GM18508 (cell line): Measurements from ENCODE around the gene LTBR.

Experiments used
- ATAC-seq: cut with Tn5 transposase; IDR thresholded peaks from one replicate; pipeline ENCODE4 v1.9.1; 2021; ENCODE audit warnings: moderate number of reproducible peaks; ENCODE audit not compliant: insufficient read depth, unreplicated experiment

Gene LTBR

GRCh38 chr12:6380141-6381121 is 3.5 kb upstream of the LTBR start:
- ATAC-seq, result no peak

DNA sequence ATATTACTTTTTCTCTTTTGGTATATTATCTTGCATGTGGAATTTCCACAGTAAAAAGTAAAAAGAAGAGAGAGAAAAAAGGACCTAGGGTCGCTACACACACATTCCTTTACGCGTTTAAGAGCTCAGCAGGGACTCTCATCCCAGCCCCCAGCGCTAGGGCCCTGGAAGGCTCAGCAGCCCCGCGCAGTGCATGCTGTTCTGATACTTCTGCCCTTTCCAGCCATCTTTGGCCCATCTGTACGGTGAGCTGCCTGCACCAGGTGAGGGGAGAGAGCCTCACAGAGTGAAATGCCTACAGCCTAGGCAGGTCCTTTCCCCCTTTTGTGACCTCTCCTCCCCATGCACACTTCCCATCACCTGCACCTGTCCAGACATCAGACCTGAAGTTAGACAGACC is 1.6 kb upstream of the LTBR start:
- no peak for ATAC-seq

DNA sequence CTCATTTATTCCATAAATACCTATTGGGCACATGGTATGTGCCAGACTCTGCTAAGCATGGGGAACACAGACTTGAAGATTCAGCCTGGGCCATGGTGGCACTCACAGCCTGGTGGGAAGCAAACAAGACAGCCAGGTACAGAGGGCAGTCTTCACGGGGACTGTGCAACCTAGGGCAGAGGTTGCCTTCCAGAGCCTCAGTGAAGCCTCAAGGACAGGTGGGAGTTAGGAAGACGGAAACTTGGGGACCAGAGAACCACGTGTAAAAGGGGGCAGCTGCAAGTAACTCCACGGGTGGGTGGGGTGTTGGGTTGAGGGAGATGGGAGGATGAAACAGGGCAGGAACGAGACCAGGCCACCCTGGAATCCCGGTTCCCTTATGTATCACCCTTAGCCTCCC is 980 bp upstream of the LTBR start:
- no peak for ATAC-seq

GRCh38 chr12:6384499-6385436 is 806 bp downstream of the LTBR start:
- ATAC-seq, result no peak

DNA sequence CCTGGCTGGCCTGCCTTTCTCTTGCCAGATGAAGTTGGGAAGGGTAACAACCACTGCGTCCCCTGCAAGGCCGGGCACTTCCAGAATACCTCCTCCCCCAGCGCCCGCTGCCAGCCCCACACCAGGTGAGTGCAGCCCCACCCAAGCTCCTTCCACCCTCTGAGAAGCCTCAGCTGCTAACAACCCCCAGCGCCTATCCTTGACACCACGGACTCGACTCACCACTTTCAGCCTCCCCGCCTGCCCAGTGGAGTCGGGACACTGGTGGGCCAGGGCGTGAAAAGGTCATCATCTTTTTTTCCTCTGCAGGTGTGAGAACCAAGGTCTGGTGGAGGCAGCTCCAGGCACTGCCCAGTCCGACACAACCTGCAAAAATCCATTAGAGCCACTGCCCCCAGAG is 2.1 kb downstream of the LTBR start:
- no peak for ATAC-seq

- no peak for ATAC-seq
Measured at GRCh38 chr12:6386491-6386890, 2.5 kb downstream of the LTBR start.

DNA sequence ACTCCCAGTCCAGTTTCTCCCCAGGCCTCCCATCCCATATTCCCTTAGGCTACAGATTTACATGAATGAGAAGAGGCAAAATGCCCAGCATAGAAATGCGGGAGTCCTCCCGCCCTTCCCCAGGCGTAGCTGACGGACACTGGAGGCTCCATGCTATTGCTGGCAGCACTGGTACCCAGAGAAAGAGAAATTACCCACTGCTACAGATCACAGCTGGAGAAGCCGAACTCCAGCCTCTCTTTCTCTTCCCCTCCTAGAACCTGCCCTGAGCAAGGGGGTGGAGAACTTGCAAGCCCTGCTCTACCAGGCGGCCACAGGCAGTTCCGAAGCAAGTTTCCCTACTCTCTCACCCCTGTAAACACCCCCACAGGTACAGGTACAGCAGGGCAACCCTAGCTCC is 3.6 kb downstream of the LTBR start:
- ATAC-seq, result no peak

DNA sequence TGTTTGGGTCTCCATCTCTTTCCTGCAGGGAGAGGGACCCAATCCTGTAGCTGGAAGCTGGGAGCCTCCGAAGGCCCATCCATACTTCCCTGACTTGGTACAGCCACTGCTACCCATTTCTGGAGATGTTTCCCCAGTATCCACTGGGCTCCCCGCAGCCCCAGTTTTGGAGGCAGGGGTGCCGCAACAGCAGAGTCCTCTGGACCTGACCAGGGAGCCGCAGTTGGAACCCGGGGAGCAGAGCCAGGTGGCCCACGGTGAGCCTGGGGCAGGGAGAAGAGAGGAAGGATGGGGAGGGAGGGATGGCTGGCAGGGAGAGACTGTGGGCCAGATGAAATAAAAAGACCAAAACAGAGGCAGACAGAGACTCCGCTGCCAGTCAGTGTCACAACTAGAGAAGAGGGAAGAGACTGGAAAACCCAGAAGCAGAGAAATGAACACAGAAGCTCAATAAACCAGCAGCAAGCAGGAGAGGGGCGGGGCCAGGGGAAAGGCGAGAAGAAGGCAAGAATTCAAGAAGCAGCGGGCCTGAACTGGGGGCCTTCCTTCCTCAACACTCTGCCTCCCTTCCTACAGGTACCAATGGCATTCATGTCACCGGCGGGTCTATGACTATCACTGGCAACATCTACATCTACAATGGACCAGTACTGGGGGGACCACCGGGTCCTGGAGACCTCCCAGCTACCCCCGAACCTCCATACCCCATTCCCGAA is 6.3 kb downstream of the LTBR start:
- ATAC-seq, result no peak

GRCh38 chr12:6391013-6391412 is 7.1 kb downstream of the LTBR start:
- ATAC-seq, result no peak

GRCh38 chr12:6392504-6392903 is 8.5 kb downstream of the LTBR start:
- no peak for ATAC-seq

- ATAC-seq, result no peak
Measured at GRCh38 chr12:6393109-6393508, 9.1 kb downstream of the LTBR start.

DNA sequence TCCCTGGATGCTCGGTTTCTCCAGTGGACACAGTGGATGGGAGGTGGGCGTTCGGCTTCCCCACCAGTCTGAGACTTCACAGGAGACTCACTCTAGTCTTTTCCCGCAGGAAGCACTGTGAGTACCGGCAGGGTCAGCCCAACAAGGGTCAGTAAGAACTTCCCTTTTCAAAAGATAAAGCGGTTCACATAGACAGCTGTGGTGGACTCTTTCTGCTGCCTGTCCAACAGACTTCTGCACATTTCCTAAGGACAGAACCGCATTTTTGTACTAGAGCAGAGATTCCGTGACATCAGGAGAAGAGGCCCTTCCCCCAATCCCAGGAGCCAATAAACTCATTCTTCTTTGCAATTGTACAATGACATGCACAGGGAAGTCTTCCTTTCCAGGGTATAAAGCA is 10.4 kb downstream of the LTBR start:
- ATAC-seq, result no peak

DNA sequence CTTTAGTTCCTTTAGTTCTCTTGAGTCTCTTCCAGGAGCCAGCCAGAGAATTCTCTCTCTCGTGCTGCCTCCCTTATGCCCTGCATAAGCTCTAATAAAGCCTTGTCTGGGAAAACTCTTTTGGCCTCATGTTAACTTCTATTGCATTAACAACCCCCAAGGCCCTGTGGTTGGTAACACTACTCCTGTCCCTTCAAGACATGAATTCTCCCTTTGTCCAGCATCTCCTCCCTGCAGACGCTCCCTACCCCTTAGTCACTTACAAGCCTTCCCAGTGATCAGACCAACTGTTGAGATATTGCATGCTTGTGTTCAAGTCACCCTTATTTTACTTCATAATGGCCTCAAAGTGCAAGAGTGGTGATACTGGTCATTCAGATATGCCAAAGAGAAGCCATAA is 12.1 kb downstream of the LTBR start:
- ATAC-seq, result no peak

DNA sequence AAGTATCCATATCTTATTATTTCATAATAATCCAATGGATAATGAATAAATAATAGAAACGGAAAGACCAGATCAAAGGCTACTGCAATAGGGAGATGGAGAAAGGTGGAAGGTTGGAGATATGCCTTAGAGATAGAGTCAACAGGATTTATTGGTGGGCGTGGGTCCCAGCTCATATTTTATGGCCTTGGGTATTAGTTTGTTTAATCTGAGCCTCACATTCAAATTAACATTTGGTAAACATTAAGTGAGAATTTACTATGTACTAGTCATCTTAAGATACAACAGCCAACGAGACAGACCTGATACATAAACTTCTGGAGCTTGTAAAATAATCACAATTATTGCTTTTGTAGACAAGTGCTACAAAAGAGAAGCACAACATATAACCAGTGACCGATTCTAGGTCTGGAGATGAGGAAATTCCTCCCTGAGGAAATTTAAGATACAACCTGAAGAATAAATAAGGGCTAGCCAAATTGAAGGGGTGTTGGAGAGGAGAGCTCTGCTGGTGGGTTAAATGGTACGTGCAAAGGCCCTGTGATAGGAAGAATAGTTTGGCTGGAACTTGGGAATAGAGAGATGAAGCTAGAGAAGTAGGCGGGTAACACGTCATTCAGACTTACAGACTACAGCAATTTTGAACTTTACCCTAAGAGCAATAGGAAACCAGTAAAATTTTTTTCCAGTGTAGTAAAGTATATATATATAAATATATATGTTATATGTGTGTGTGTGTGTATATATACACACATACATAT is 16.1 kb downstream of the LTBR start:
- ATAC-seq, result no peak

DNA sequence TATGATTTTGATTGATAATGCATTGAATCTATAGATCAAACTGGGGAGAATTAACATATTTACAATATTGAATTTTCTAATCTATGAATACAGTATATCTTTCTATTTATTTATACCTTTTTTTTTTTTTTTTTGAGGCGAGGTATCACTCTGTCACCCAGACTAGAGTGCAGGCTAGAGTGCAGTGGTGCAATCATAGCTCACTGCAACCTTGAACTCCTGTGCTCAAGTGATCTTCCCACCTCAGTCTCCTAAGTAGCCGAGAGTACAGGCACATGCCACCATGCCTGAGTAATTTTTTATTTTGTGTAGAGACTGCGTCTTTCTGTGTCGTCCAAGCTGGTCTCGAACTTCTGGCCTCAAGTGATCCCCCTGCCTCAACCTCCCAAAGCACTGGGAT is 20.4 kb downstream of the LTBR start:
- no peak for ATAC-seq

GRCh38 chr12:6405963-6406362 is 22.0 kb downstream of the LTBR start:
- ATAC-seq, result no peak

DNA sequence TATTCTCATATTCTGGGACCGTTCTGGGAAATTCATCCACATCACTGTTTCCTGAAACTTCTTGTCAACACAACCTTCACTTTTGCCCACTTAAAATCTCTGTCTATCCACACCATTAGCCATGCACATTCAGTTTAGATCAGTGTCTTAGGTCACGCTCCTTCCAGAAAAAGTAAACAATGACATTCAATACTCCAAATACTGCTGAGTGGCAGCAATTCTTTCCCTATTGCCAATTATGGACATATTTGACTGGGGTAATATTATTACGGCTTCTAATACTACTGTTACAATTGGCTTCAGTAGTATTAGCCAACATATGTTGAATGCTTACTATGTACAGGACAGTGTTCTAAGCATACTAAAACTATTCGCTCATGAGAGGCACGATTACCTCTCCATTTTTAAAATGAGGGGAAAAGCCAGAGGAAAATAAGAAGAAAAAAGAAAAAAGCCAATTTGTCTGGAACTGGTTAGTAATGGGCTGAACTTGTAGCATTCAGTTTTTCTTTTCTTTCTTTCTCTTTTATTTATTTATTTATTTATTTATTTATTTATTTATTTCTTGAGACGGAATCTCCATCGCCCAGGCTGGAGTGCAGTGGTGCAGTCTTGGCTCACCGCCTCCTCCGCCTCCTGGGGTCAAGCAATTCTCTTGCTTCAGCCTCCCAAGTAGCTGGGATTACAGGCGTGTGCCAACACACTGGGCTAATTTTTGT is 23.4 kb downstream of the LTBR start:
- no peak for ATAC-seq

GRCh38 chr12:6416596-6416995 is 32.6 kb downstream of the LTBR start:
- no peak for ATAC-seq

DNA sequence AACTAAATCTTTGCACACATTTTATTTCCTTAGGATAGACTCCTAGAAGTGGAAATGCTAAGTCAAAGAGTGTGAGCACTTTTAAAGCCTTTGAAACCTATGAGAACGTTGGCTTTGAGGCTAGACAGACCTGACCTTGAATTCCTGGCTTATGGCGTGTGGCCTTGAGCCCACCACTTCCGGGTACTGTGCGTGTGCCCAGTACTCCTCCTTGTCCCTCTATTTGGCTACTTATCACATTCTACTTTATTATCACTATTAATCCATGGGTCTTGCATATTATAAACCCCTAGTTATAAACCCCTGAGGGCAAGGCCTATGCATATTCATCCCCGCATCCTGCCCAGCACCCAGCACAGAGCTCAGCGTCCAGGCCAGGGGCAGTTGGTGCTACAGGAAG is 34.8 kb downstream of the LTBR start:
- no peak for ATAC-seq
